Body of pancreas (tissue), 4 donors: ENCODE results near the gene CDH4. TPM values are rescaled to one million over a fixed set of nuclear protein-coding genes. Genes with fewer than 3 reads are reported as not detected.

ENCODE experiments used
- ATAC-seq: fragments of 150-250 bp; one replicate; pipeline ENCODE4 v1.9.1; 2016
- DNase-seq, 4 donors: peaks; one replicate each; pipeline ENCODE4 v3.0.0-alpha.2; 2019
- H3K27ac ChIP-seq, 4 donors: fragments of 200-600 bp; sonication (generic); 1 replicate in 3 of 4; 2 replicates in 1 of 4; pipeline versions ENCODE4 v1.5.1 to v1.6.1; 2016 to 2019; ENCODE audit warnings: mild to moderate bottlenecking in 1 of 4, mixed read lengths in 1 of 4, moderate library complexity in 1 of 4
- H3K27me3 ChIP-seq, 2 donors: fragments of 200-600 bp; sonication (generic); one replicate each; pipeline ENCODE4 v1.6.0; 2016; ENCODE audit warnings: mild to moderate bottlenecking in 1 of 2
- H3K36me3 ChIP-seq, 2 donors: fragments of 200-600 bp; sonication (generic); replicated peaks in 1 of 2; 2 replicates each; pipeline ENCODE4 v1.5.1; 2016; ENCODE audit warnings: low read depth in 2 of 2; ENCODE audit not compliant: insufficient read depth in 1 of 2
- H3K4me1 ChIP-seq: fragments of 200-600 bp; sonication (generic); one replicate; pipeline ENCODE4 v1.6.0; 2016
- H3K4me3 ChIP-seq, 2 donors: fragments of 200-600 bp; sonication (generic); 1 replicate in 1 of 2; 2 replicates in 1 of 2; pipeline ENCODE4 v1.5.1; 2016 to 2019
- H3K9me3 ChIP-seq, 3 donors: fragments of 200-600 bp; sonication (generic); 1 replicate in 2 of 3; 2 replicates in 1 of 3; pipeline ENCODE4 v1.5.1; 2016
- POLR2A ChIP-seq, 3 donors: fragments of 450-650 bp; IDR thresholded peaks; one replicate each; pipeline ENCODE4 v1.6.1; 2016; ENCODE audit warnings: antibody characterized with exemption in 3 of 3, mild to moderate bottlenecking in 2 of 3
- WGBS, 2 donors: methylation state at CpG; one replicate each; pipeline ENCODE4 v1.1.5; 2017; 5-methylcytosine and 5-hydroxymethylcytosine counted together
- intact Hi-C: fragments of 100-400 bp; cut with DNase I; formaldehyde crosslinking; loops from one replicate; pipeline ENCODE4 v1.15.1; 2023
- total RNA-seq, 2 donors: library from RNA; depleted of rRNA; stranded (reverse); fragments of >200 nt; gene quantifications; one replicate each; pipeline ENCODE4 v1.1.0, GENCODE V29; 2016
- TF ChIP-seq, protein P1 (sequence below), 7 experiments: fragments of 450-650 bp in 4 of 7; fragments of 200-600 bp in 3 of 7; sonication (generic) in 3 of 7; IDR thresholded peaks; one replicate each; pipeline ENCODE4 v1.5.1; 2016 to 2019; ENCODE audit warnings: antibody characterized with exemption in 7 of 7

The CDH4 gene
- total RNA-seq, 2 donors from 2014 or later = 0.33 to 0.52 TPM

DNA sequence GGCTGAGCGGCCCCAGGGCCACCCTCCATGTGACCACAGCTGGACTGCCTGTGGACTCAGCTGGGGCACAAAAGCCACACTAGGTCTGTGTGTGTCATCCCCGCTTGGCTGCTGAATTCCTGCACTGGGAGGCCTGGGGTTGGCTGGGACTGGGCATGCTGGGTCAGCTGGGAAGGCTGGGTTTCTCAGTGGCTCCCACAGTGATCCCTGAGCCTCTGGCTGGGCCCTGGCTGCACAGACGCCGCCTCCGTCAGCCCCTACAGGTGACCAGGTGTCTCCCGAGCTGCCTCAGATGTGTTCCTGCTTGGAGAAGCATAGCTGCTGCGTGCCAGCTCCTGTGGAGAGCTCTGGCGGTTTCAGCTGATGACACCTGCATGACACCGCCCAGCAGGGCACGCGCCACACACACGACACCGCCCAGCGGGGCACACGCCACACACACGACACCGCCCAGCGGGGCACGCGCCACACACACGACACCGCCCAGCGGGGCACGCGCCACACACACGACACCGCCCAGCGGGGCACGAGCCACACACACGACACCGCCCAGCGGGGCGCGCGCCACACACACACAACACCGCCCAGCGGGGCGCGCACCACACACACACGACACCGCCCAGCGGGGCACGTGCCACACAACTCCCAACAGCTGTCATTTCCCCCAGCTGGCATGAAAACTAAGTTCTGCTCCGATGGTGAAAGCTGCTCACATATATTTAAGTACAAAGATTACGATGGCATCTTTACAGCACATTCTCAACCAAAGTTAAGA lies 724.8 kb downstream of the CDH4 start:
- ATAC-seq (no peak), DNase-seq (no peak)
- Histone ChIP-seq H3K36me3 (peaks cover 4 to 7% of the 10 kb centered on the region in 2 donors), H3K9me3 (no peaks in the 10 kb centered on the region), H3K27me3 (no peaks in the 10 kb centered on the region), H3K27ac (no peak overlapping the region), H3K4me3 (no peak overlapping the region), H3K4me1 (no peaks in the 10 kb centered on the region)
- WGBS, 2 donors = 90 to 94% methylated on average over 10 to 19 of the region's 45 CpGs
- TF ChIP-seq, protein P1, sequence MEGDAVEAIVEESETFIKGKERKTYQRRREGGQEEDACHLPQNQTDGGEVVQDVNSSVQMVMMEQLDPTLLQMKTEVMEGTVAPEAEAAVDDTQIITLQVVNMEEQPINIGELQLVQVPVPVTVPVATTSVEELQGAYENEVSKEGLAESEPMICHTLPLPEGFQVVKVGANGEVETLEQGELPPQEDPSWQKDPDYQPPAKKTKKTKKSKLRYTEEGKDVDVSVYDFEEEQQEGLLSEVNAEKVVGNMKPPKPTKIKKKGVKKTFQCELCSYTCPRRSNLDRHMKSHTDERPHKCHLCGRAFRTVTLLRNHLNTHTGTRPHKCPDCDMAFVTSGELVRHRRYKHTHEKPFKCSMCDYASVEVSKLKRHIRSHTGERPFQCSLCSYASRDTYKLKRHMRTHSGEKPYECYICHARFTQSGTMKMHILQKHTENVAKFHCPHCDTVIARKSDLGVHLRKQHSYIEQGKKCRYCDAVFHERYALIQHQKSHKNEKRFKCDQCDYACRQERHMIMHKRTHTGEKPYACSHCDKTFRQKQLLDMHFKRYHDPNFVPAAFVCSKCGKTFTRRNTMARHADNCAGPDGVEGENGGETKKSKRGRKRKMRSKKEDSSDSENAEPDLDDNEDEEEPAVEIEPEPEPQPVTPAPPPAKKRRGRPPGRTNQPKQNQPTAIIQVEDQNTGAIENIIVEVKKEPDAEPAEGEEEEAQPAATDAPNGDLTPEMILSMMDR (IDR thresholded peaks at IDR 0.05) = no peak
- TF ChIP-seq POLR2A (IDR thresholded peaks at IDR 0.05) = no peak
- intact Hi-C loops = no loop called here

GRCh38 chr20:61977419-61977786 lies 725.3 kb downstream of the CDH4 start:
- no peak overlapping the region for H3K27ac ChIP-seq
- no peaks in the 10 kb centered on the region for H3K9me3 ChIP-seq
- no peak for TF ChIP-seq POLR2A (IDR thresholded peaks at IDR 0.05)
- TF ChIP-seq, protein P1 (IDR thresholded peaks at IDR 0.05) = no peak
- no peak for DNase-seq
- H3K4me3 ChIP-seq = no peak overlapping the region
- no peaks in the 10 kb centered on the region for H3K27me3 ChIP-seq
- intact Hi-C loops = no loop called here
- no peaks in the 10 kb centered on the region for H3K4me1 ChIP-seq
- peaks cover 4 to 7% of the 10 kb centered on the region in 2 donors for H3K36me3 ChIP-seq
- WGBS, 2 donors = 91 to 93% methylated on average over 10 of the region's 10 CpGs
- ATAC-seq = no peak

- Histone ChIP-seq H3K27ac (no peak overlapping the region), H3K27me3 (no peaks in the 10 kb centered on the region), H3K4me3 (no peak overlapping the region), H3K4me1 (no peaks in the 10 kb centered on the region), H3K9me3 (no peaks in the 10 kb centered on the region), H3K36me3 (peaks cover 4 to 10% of the 10 kb centered on the region in 2 donors)
- WGBS, 2 donors = 96 to 97% methylated on average over 17 to 19 of the region's 20 CpGs
- TF ChIP-seq, protein P1 (IDR thresholded peaks at IDR 0.05) = no peak
- no peak for TF ChIP-seq POLR2A (IDR thresholded peaks at IDR 0.05)
- ATAC-seq (no peak), DNase-seq (no peak)
- intact Hi-C loops = no loop called here
Measured at GRCh38 chr20:61978491-61978890, 726.4 kb downstream of the CDH4 start.

- H3K4me1 ChIP-seq = no peaks in the 10 kb centered on the region
- no peak overlapping the region for H3K4me3 ChIP-seq
- no peak overlapping the region for H3K27ac ChIP-seq
- no peaks in the 10 kb centered on the region for H3K9me3 ChIP-seq
- no peak for DNase-seq
- peaks cover under 1 to 9% of the 10 kb centered on the region in 2 donors for H3K36me3 ChIP-seq
- intact Hi-C loops = no loop called here
- H3K27me3 ChIP-seq = no peaks in the 10 kb centered on the region
- TF ChIP-seq, protein P1 (IDR thresholded peaks at IDR 0.05) = no peak
- TF ChIP-seq POLR2A (IDR thresholded peaks at IDR 0.05) = no peak
- no peak for ATAC-seq
- 93 to 96% methylated on average over 8 to 12 of the region's 12 CpGs for WGBS, 2 donors
Measured at GRCh38 chr20:61979090-61979489, 727.0 kb downstream of the CDH4 start.
